HG03064 (cell line): ENCODE data around the gene BACH2.
"Not testable (repeated sequence)": the region's sequence is repeated elsewhere in the genome, so short reads cannot be mapped to it uniquely, and the experiment has no call there.

Experiments
- ATAC-seq: cut with Tn5 transposase; IDR thresholded peaks from one replicate; pipeline ENCODE4 v1.9.1; 2021; ENCODE audit warnings: low read depth; ENCODE audit not compliant: unreplicated experiment

Gene BACH2

GRCh38 chr6:90045535-90045934 is 251.1 kb downstream of the BACH2 start:
- ATAC-seq, result no peak

GRCh38 chr6:90044833-90045381 is 251.7 kb downstream of the BACH2 start:
- ATAC-seq, result no peak

GRCh38 chr6:90044182-90044832 is 252.3 kb downstream of the BACH2 start:
- ATAC-seq, result no peak

GRCh38 chr6:90040931-90041330 is 255.7 kb downstream of the BACH2 start:
- ATAC-seq, result no peak

- ATAC-seq, result no peak
Observed at GRCh38 chr6:90039911-90040310, 256.7 kb downstream of the BACH2 start.

GRCh38 chr6:90038961-90039653 is 257.5 kb downstream of the BACH2 start:
- ATAC-seq, result no peak

- no peak for ATAC-seq
Observed at GRCh38 chr6:90036963-90037362, 259.7 kb downstream of the BACH2 start.

- no peak for ATAC-seq
Observed at GRCh38 chr6:90035047-90035723, 261.5 kb downstream of the BACH2 start.

- ATAC-seq, result no peak
Observed at GRCh38 chr6:90033746-90034271, 262.8 kb downstream of the BACH2 start.

- ATAC-seq, result not testable (repeated sequence)
Observed at GRCh38 chr6:90032489-90033212, 264.0 kb downstream of the BACH2 start.

GRCh38 chr6:90028995-90029635 is 267.5 kb downstream of the BACH2 start:
- ATAC-seq, result no peak

GRCh38 chr6:90028066-90028778 is 268.4 kb downstream of the BACH2 start:
- no peak for ATAC-seq

GRCh38 chr6:90026216-90026615 is 270.4 kb downstream of the BACH2 start:
- no peak for ATAC-seq

GRCh38 chr6:90025523-90026061 is 271.1 kb downstream of the BACH2 start:
- ATAC-seq, result no peak

GRCh38 chr6:90024633-90025032 is 272.0 kb downstream of the BACH2 start:
- ATAC-seq, result no peak

- ATAC-seq, result no peak
Observed at GRCh38 chr6:90021711-90022110, 274.9 kb downstream of the BACH2 start.

- ATAC-seq, result no peak
Observed at GRCh38 chr6:90020746-90021145, 275.9 kb downstream of the BACH2 start.

- no peak for ATAC-seq
Observed at GRCh38 chr6:90019216-90019615, 277.4 kb downstream of the BACH2 start.

GRCh38 chr6:90015883-90016282 is 280.8 kb downstream of the BACH2 start:
- ATAC-seq, result no peak
